DND-41 (cell line): ENCODE results near the gene HTR3D.

ENCODE experiments used
- ATAC-seq: fragments of 200-7000 bp; cut with Tn5 transposase; 3 replicates; pipeline ENCODE4 v1.9.1; 2021; ENCODE audit warnings: low read depth; ENCODE audit not compliant: insufficient read depth
- DNase-seq: peaks from one replicate; pipeline ENCODE4 v3.0.0-alpha.2; 2020
- H2AFZ ChIP-seq: 2 replicates; pipeline ENCODE4 v1.6.0; 2012; ENCODE audit warnings: low read depth, low read length
- H3K27ac ChIP-seq: 2 replicates; pipeline ENCODE4 v1.5.1; 2012; ENCODE audit warnings: low read length, inconsistent platforms
- H3K27me3 ChIP-seq: fragments of 200-600 bp; sonication (generic); 2 replicates; pipeline ENCODE4 v1.6.0; 2012; ENCODE audit warnings: low read length, mild to moderate bottlenecking, inconsistent platforms; ENCODE audit not compliant: insufficient read depth, poor library complexity
- H3K36me3 ChIP-seq: 2 replicates; pipeline ENCODE4 v1.5.1; 2012; ENCODE audit warnings: low read length, inconsistent platforms; ENCODE audit not compliant: insufficient read depth
- H3K4me1 ChIP-seq: 2 replicates; pipeline ENCODE4 v1.5.1; 2012; ENCODE audit warnings: mild to moderate bottlenecking, low read length; ENCODE audit not compliant: insufficient read depth
- H3K4me2 ChIP-seq: 2 replicates; pipeline ENCODE4 v1.6.0; 2012; ENCODE audit warnings: mild to moderate bottlenecking, moderate library complexity, low read length, inconsistent platforms; ENCODE audit not compliant: insufficient read depth
- H3K4me3 ChIP-seq, 2 experiments: fragments of 200-600 bp in 1 of 2; shearing (Covaris generic) in 1 of 2; 2 replicates each; pipeline ENCODE4 v1.5.1; 2012 to 2016; ENCODE audit warnings: inconsistent platforms in 2 of 2, low read length in 2 of 2, mild to moderate bottlenecking in 2 of 2, low read depth in 1 of 2, moderate library complexity in 1 of 2
- H3K79me2 ChIP-seq: 2 replicates; pipeline ENCODE4 v1.6.0; 2012; ENCODE audit warnings: low read length, inconsistent platforms; ENCODE audit not compliant: insufficient read depth
- H3K9ac ChIP-seq: 2 replicates; pipeline ENCODE4 v1.6.0; 2012; ENCODE audit warnings: low read depth, mild to moderate bottlenecking, inconsistent platforms, low read length, moderate library complexity
- H3K9me3 ChIP-seq: 2 replicates; pipeline ENCODE4 v1.5.1; 2012; ENCODE audit warnings: low read length, moderate library complexity, mild to moderate bottlenecking, inconsistent platforms; ENCODE audit not compliant: insufficient read depth, severe bottlenecking
- H4K20me1 ChIP-seq: 2 replicates; pipeline ENCODE4 v1.6.0; 2012; ENCODE audit warnings: low read length; ENCODE audit not compliant: insufficient read depth
- CTCF ChIP-seq: IDR thresholded peaks from 2 replicates; pipeline ENCODE4 v1.5.1; 2012; ENCODE audit warnings: borderline replicate concordance, low read length, moderate library complexity, mild to moderate bottlenecking; ENCODE audit not compliant: poor library complexity, severe bottlenecking; ENCODE audit errors: extremely low read depth
- EZH2 ChIP-seq: IDR thresholded peaks from 3 replicates; pipeline ENCODE4 v1.6.1; 2012; ENCODE audit warnings: borderline replicate concordance, low read depth, mild to moderate bottlenecking, moderate library complexity, low read length, inconsistent platforms; ENCODE audit not compliant: severe bottlenecking

HTR3D gene

GRCh38 chr3:184015381-184016019, 16.0 kb upstream of the HTR3D start:
- no peak for DNase-seq
- H3K4me3 ChIP-seq: no peak overlapping the region
- H3K9ac ChIP-seq: no peak overlapping the region; the same call in 1 of the 2 replicates

DNA sequence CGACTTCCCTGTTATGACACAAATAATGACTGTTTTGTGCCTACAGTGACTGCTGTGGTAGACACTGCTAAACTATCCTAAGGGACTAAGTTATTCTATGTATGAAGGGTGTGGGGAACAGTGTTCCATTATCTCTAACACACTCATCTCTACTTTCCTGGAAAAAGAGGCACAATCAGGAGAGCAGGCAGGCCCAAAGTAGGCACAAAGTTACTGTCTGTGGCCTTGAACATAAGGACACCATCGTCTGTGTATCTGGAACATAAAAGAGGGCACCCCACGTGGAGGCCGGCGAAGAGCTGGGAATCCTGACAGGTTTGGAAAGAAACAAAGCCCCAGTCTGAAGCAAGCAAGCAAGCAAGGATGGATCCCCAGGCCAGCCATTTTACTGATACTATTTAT, 15.4 kb upstream of the HTR3D start:
- H3K9me3 ChIP-seq: no peaks in the 10 kb centered on the region
- no peak for DNase-seq
- H3K27ac ChIP-seq: no peak overlapping the region
- peak overlapping the region; percentile 96 for H3K4me2 ChIP-seq
- ATAC-seq: no peak
- peak overlapping the region in 1 of 2 experiments; percentile 96; a peak in 2 of 4 replicates for H3K4me3 ChIP-seq
- H3K4me1 ChIP-seq: peaks cover 35% of the 10 kb centered on the region
- peak overlapping the region; percentile 80; the same call in 1 of the 2 replicates for H3K9ac ChIP-seq
- no peak overlapping the region for H2AFZ ChIP-seq
- H4K20me1 ChIP-seq: no peaks in the 10 kb centered on the region
- TF ChIP-seq CTCF (no peak), EZH2 (no peak)
- H3K36me3 ChIP-seq: peaks cover 25% of the 10 kb centered on the region
- peaks cover 30% of the 10 kb centered on the region for H3K79me2 ChIP-seq
- no peaks in the 10 kb centered on the region for H3K27me3 ChIP-seq

More at GRCh38 chr3:184015381-184016019, 16.0 kb upstream of the HTR3D start:
- no peak overlapping the region for H2AFZ ChIP-seq
- H3K4me1 ChIP-seq: peaks cover 35% of the 10 kb centered on the region
- no peak for ATAC-seq
- no peaks in the 10 kb centered on the region for H4K20me1 ChIP-seq
- H3K9me3 ChIP-seq: no peaks in the 10 kb centered on the region
- no peaks in the 10 kb centered on the region for H3K27me3 ChIP-seq
- peak overlapping the region; percentile 96; the same call in 1 of the 2 replicates for H3K4me2 ChIP-seq
- H3K79me2 ChIP-seq: peaks cover 30% of the 10 kb centered on the region
- H3K27ac ChIP-seq: no peak overlapping the region
- no peak for TF ChIP-seq CTCF
- no peak for TF ChIP-seq EZH2
- H3K36me3 ChIP-seq: peaks cover 30% of the 10 kb centered on the region

- Histone ChIP-seq H3K9me3 (no peaks in the 10 kb centered on the region), H3K79me2 (peaks cover 30% of the 10 kb centered on the region), H2AFZ (peak overlapping the region; percentile 99), H3K4me1 (peaks cover 35% of the 10 kb centered on the region), H3K4me3 (peak overlapping the region; percentile 63 to 96), H3K27ac (peak overlapping the region; percentile 77), H3K36me3 (peaks cover 17% of the 10 kb centered on the region), H3K27me3 (peaks cover 3% of the 10 kb centered on the region), H3K9ac (peak overlapping the region; percentile 80), H3K4me2 (peak overlapping the region; percentile 96), H4K20me1 (no peaks in the 10 kb centered on the region)
- DNase-seq (peak; percentile 56), ATAC-seq (peak; percentile 76)
- peak; percentile 93 for TF ChIP-seq CTCF
- no peak for TF ChIP-seq EZH2
These were observed 14.5 kb upstream of the HTR3D start for GRCh38 chr3:184016811-184017671.
